SK-N-SH treated with all-trans-retinoic acid at 6 μM for 48 hours (cell line): ENCODE data around the gene RHCE.

ENCODE experiments used
- ATAC-seq: fragments of 200-7000 bp; cut with Tn5 transposase; 3 replicates; pipeline ENCODE4 v1.9.1; 2020; ENCODE audit warnings: mild to moderate bottlenecking, moderate library complexity
- ARNTL ChIP-seq: fragments of 450-650 bp; formaldehyde crosslinking; IDR thresholded peaks from 2 replicates; pipeline ENCODE4 v1.5.0; 2020; ENCODE audit warnings: low read depth, mild to moderate bottlenecking, moderate library complexity, borderline replicate concordance
- BACH2 ChIP-seq: fragments of 250-450 bp; sonication (Bioruptor Pico); IDR thresholded peaks from 2 replicates; pipeline ENCODE4 v1.9.0; 2021; ENCODE audit warnings: mild to moderate bottlenecking, borderline replicate concordance
- CREB5 ChIP-seq: fragments of 250-450 bp; sonication (Bioruptor Pico); IDR thresholded peaks from 2 replicates; pipeline ENCODE4 v1.5.1; 2020; ENCODE audit warnings: low read depth, mild to moderate bottlenecking, moderate library complexity
- CSDC2 ChIP-seq: fragments of 250-450 bp; sonication (Bioruptor Pico); IDR thresholded peaks from 2 replicates; pipeline ENCODE4 v1.5.0; 2020; ENCODE audit warnings: mild to moderate bottlenecking, moderate library complexity
- ESRRG ChIP-seq: fragments of 250-450 bp; sonication (Bioruptor Pico); IDR thresholded peaks from 2 replicates; pipeline ENCODE4 v1.6.1; 2021; ENCODE audit warnings: mild to moderate bottlenecking
- GLIS3 ChIP-seq: fragments of 250-450 bp; sonication (Bioruptor Pico); IDR thresholded peaks from 2 replicates; pipeline ENCODE4 v1.5.0; 2020; ENCODE audit warnings: mild to moderate bottlenecking, moderate library complexity
- ISL1 ChIP-seq: fragments of 250-450 bp; sonication (Bioruptor Pico); IDR thresholded peaks from 2 replicates; pipeline ENCODE4 v2.1.2; 2022; ENCODE audit warnings: mild to moderate bottlenecking, moderate library complexity
- PPARA ChIP-seq: fragments of 250-450 bp; sonication (Bioruptor Pico); IDR thresholded peaks from 2 replicates; pipeline ENCODE4 v1.5.0; 2020; ENCODE audit warnings: mild to moderate bottlenecking, borderline replicate concordance
- RARB ChIP-seq: fragments of 250-450 bp; sonication (Bioruptor Pico); IDR thresholded peaks from 2 replicates; pipeline ENCODE4 v1.8.0; 2021; ENCODE audit warnings: mild to moderate bottlenecking, moderate library complexity
- SNAI2 ChIP-seq: fragments of 250-450 bp; sonication (Bioruptor Pico); IDR thresholded peaks from 2 replicates; pipeline ENCODE4 v1.5.0; 2020; ENCODE audit warnings: mild to moderate bottlenecking, moderate library complexity
- TCF4 ChIP-seq: fragments of 250-450 bp; sonication (Bioruptor Pico); IDR thresholded peaks from 2 replicates; pipeline ENCODE4 v1.8.0; 2021; ENCODE audit warnings: mild to moderate bottlenecking, moderate library complexity, borderline replicate concordance
- TOX ChIP-seq: fragments of 250-450 bp; sonication (Bioruptor Pico); IDR thresholded peaks from 2 replicates; pipeline ENCODE4 v1.8.0; 2021; ENCODE audit warnings: mild to moderate bottlenecking, moderate library complexity, borderline replicate concordance
- ZC3H10 ChIP-seq: fragments of 250-450 bp; sonication (Bioruptor Pico); IDR thresholded peaks from 2 replicates; pipeline ENCODE4 v1.5.1; 2021; ENCODE audit warnings: mild to moderate bottlenecking, moderate library complexity
- ZFP3 ChIP-seq: fragments of 250-450 bp; sonication (Bioruptor Pico); IDR thresholded peaks from 2 replicates; pipeline ENCODE4 v1.5.0; 2020; ENCODE audit warnings: mild to moderate bottlenecking, moderate library complexity
- ZFP30 ChIP-seq: fragments of 450-650 bp; formaldehyde crosslinking; IDR thresholded peaks from 2 replicates; pipeline ENCODE4 v1.5.0; 2022; ENCODE audit warnings: mild to moderate bottlenecking, moderate library complexity
- ZNF565 ChIP-seq: fragments of 450-650 bp; formaldehyde crosslinking; conservative IDR thresholded peaks from 2 replicates; pipeline ENCODE4 v1.5.0; 2020; ENCODE audit warnings: low read depth, mild to moderate bottlenecking, moderate library complexity
- ZNF70 ChIP-seq: fragments of 450-650 bp; formaldehyde crosslinking; IDR thresholded peaks from 2 replicates; pipeline ENCODE4 v1.5.0; 2020; ENCODE audit warnings: mild to moderate bottlenecking, moderate library complexity
- ZNF8 ChIP-seq: fragments of 450-650 bp; formaldehyde crosslinking; IDR thresholded peaks from 2 replicates; pipeline ENCODE4 v1.5.0; 2020; ENCODE audit warnings: mild to moderate bottlenecking, moderate library complexity
- TF ChIP-seq, protein P1 (sequence below): fragments of 250-450 bp; sonication (Bioruptor Pico); IDR thresholded peaks from 2 replicates; pipeline ENCODE4 v1.5.1; 2021; ENCODE audit warnings: mild to moderate bottlenecking, moderate library complexity
- TF ChIP-seq, protein P2 (sequence below): fragments of 250-450 bp; sonication (Bioruptor Pico); IDR thresholded peaks from 2 replicates; pipeline ENCODE4 v1.5.0; 2020; ENCODE audit warnings: mild to moderate bottlenecking, moderate library complexity
- TF ChIP-seq, protein P3 (sequence below): fragments of 250-450 bp; sonication (Bioruptor Pico); IDR thresholded peaks from 2 replicates; pipeline ENCODE4 v1.8.0; 2020; ENCODE audit warnings: mild to moderate bottlenecking, moderate library complexity, borderline replicate concordance

Gene RHCE

DNA sequence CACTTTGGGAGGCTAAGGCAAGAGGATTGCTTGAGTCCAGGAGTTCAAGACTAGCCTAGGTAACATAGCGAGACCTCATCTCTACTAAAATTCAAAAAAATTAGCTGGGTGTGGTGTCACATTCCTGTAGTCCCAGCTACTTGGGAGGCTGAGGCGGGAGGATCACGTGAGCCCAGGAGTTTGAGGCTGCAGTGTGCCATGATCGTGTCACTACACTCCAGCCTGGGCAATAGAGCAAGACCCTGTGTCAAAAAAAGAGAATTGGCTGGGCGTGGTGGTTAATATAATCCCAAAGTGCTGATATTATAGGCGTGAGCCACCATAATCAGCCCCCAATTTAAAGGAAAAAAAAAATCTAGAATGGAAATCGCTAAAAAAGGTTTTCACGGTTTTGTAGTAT lies 17.0 kb upstream of the RHCE start:
- no peak for TF ChIP-seq ZC3H10 (CRISPR knock-in tag)
- TF ChIP-seq, protein P1, sequence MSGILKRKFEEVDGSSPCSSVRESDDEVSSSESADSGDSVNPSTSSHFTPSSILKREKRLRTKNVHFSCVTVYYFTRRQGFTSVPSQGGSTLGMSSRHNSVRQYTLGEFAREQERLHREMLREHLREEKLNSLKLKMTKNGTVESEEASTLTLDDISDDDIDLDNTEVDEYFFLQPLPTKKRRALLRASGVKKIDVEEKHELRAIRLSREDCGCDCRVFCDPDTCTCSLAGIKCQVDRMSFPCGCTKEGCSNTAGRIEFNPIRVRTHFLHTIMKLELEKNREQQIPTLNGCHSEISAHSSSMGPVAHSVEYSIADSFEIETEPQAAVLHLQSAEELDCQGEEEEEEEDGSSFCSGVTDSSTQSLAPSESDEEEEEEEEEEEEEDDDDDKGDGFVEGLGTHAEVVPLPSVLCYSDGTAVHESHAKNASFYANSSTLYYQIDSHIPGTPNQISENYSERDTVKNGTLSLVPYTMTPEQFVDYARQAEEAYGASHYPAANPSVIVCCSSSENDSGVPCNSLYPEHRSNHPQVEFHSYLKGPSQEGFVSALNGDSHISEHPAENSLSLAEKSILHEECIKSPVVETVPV (CRISPR knock-in tag), result no peak
- TF ChIP-seq RARB, result no peak
- TF ChIP-seq ZNF8, result no peak
- no peak for TF ChIP-seq TOX (CRISPR knock-in tag)
- TF ChIP-seq, protein P2, sequence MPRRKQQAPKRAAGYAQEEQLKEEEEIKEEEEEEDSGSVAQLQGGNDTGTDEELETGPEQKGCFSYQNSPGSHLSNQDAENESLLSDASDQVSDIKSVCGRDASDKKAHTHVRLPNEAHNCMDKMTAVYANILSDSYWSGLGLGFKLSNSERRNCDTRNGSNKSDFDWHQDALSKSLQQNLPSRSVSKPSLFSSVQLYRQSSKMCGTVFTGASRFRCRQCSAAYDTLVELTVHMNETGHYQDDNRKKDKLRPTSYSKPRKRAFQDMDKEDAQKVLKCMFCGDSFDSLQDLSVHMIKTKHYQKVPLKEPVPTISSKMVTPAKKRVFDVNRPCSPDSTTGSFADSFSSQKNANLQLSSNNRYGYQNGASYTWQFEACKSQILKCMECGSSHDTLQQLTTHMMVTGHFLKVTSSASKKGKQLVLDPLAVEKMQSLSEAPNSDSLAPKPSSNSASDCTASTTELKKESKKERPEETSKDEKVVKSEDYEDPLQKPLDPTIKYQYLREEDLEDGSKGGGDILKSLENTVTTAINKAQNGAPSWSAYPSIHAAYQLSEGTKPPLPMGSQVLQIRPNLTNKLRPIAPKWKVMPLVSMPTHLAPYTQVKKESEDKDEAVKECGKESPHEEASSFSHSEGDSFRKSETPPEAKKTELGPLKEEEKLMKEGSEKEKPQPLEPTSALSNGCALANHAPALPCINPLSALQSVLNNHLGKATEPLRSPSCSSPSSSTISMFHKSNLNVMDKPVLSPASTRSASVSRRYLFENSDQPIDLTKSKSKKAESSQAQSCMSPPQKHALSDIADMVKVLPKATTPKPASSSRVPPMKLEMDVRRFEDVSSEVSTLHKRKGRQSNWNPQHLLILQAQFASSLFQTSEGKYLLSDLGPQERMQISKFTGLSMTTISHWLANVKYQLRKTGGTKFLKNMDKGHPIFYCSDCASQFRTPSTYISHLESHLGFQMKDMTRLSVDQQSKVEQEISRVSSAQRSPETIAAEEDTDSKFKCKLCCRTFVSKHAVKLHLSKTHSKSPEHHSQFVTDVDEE (CRISPR knock-in tag), result no peak
- no peak for TF ChIP-seq GLIS3 (CRISPR knock-in tag)
- TF ChIP-seq, protein P3, sequence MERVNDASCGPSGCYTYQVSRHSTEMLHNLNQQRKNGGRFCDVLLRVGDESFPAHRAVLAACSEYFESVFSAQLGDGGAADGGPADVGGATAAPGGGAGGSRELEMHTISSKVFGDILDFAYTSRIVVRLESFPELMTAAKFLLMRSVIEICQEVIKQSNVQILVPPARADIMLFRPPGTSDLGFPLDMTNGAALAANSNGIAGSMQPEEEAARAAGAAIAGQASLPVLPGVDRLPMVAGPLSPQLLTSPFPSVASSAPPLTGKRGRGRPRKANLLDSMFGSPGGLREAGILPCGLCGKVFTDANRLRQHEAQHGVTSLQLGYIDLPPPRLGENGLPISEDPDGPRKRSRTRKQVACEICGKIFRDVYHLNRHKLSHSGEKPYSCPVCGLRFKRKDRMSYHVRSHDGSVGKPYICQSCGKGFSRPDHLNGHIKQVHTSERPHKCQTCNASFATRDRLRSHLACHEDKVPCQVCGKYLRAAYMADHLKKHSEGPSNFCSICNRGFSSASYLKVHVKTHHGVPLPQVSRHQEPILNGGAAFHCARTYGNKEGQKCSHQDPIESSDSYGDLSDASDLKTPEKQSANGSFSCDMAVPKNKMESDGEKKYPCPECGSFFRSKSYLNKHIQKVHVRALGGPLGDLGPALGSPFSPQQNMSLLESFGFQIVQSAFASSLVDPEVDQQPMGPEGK, result no peak
- TF ChIP-seq ZNF565, result no peak
- TF ChIP-seq SNAI2, result no peak
- TF ChIP-seq ZFP3 (CRISPR knock-in tag), result no peak
- no peak for TF ChIP-seq ISL1
- TF ChIP-seq CREB5 (CRISPR knock-in tag), result no peak
- TF ChIP-seq ESRRG (CRISPR knock-in tag), result no peak
- no peak for TF ChIP-seq ZFP30 (CRISPR knock-in tag)
- no peak for TF ChIP-seq CSDC2 (CRISPR knock-in tag)
- TF ChIP-seq ARNTL (CRISPR knock-in tag), result no peak
- ATAC-seq, result no peak

DNA sequence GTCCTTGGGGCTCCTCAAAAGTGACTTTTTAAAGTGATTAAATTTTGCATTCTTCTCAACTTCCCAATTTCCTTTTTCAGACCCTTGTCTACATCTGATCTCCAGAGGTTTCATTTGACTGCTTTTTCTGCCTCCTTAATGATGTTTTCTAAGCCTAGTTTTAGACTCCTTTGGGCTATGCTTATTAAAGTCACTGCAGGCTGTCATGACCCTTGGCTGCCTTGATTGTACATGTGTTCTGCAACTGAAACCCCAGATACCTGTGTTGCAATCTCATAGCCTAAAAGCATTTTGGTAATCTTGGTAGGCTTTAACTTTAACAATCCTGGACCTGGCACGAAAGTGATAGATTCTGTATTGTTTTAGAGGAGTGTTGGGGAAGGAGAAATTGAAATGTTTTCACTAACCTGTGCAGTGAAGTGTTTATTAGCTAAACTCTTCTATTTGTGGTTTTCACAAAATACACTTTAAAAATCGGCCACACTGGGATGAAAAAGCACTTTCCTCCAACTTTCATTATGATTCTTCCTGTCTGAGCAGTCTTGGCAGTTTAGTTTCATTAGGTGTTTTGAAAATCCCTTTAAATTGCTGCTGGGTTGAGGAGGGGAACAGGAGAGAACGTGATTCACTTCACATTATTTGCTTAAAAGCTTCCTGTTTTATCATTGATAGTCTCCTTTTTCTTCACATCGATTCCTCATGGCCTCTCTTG lies 14.9 kb upstream of the RHCE start:
- TF ChIP-seq ZNF70 (CRISPR knock-in tag) (no peak), GLIS3 (CRISPR knock-in tag) (no peak), ZFP3 (CRISPR knock-in tag) (no peak), CREB5 (CRISPR knock-in tag) (no peak), ZNF8 (no peak), ARNTL (CRISPR knock-in tag) (no peak), TCF4 (no peak), PPARA (CRISPR knock-in tag) (no peak), ISL1 (no peak), RARB (no peak), TOX (CRISPR knock-in tag) (no peak), ZC3H10 (CRISPR knock-in tag) (no peak), CSDC2 (CRISPR knock-in tag) (no peak), ESRRG (CRISPR knock-in tag) (no peak), ZFP30 (CRISPR knock-in tag) (no peak), ZNF565 (no peak), BACH2 (no peak)
- TF ChIP-seq, protein P3, result no peak
- TF ChIP-seq, protein P2 (CRISPR knock-in tag), result no peak
- TF ChIP-seq, protein P1 (CRISPR knock-in tag), result no peak
- TF ChIP-seq, all 23 proteins: peak for 0

More for the DNA sequence above, 14.9 kb upstream of the RHCE start:
- peak; percentile 14; the same call in 2 of the 3 replicates for ATAC-seq
